ENCODE measurements around the gene DOK4.

DOK4 gene

DNA sequence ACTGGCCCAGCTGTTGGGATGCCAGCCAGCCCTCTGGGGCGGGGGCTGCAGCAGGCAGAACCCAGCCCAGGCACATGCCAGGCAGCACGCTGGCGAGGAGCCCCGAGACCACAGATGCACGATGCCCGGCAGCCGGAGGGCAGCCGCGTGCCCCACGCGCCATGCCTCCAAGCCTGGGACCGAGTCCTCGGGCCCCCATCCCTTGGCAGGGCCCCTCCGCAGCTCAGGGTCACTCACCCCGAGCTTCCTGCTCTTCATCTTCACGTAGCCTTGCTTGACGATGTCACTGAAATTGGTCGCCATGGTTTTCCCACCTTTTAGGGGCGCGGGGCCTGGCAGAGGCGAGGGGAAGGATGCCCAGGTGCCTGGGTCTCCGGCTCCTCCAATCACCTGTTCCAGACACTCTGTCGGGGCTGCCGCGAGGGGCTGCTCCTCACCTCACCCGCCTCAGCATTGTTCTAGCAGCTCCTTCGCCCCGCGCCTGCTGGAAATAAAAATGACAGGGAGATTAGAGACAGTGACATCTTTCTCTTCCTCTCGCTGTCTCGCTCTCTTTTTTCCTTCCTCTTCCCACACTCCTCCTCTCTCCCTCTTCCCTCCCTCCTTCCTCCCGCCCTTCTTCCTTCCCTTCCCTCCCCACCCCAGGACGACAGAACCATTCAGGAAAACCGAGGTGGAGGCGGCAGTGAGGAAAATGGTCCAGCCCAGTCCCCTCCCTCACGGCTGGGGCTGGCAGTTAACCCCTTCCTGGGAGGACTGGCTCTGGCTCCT is 6.9 kb downstream of the DOK4 start:
- no peak for TF ChIP-seq ZFX (IDR thresholded peaks at IDR 0.05; ENCODE audit: borderline replicate concordance)
- TF ChIP-seq, protein P1, sequence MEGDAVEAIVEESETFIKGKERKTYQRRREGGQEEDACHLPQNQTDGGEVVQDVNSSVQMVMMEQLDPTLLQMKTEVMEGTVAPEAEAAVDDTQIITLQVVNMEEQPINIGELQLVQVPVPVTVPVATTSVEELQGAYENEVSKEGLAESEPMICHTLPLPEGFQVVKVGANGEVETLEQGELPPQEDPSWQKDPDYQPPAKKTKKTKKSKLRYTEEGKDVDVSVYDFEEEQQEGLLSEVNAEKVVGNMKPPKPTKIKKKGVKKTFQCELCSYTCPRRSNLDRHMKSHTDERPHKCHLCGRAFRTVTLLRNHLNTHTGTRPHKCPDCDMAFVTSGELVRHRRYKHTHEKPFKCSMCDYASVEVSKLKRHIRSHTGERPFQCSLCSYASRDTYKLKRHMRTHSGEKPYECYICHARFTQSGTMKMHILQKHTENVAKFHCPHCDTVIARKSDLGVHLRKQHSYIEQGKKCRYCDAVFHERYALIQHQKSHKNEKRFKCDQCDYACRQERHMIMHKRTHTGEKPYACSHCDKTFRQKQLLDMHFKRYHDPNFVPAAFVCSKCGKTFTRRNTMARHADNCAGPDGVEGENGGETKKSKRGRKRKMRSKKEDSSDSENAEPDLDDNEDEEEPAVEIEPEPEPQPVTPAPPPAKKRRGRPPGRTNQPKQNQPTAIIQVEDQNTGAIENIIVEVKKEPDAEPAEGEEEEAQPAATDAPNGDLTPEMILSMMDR (IDR thresholded peaks at IDR 0.05), result no peak
- H3K27ac ChIP-seq, result peak overlapping the region; percentile 64

DNA sequence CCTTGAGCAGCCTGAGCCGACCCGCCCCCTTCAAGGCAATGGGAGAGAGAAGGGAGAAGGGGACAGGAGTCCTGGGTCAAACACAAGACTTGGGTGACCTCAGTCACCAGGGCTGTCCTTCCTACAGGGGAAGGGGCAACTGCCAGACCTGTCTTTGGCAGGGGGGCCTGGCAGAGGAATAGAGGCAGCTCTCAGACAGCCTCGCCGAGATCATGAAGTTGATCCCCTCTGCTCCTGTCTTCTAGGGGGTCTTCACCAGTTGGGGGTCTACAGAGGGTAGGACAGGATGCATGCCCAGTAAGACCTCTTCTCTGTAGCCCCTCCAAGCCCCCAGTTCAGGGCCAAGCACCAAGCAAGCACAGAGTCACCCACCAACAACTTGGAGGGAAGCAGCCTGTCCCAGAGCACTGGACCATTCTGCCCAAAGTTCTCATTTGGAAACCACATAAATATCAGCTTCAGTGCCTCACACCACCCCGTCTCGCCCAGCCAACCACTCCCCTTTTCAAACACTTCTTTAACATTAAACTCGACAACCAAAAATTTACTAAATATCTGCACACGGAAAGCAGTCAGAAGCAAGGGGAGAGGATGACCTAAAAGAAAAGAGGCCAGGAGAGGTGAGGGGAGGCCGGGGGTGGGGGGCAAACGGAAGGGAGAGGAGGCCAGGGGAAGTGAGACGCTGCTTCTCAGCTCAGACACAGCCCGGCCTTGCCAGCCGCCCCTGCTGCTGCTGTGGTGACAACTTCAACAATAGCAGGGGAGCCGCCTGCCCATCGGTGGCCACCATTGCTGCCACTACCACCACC is 7.7 kb downstream of the DOK4 start:
- TF ChIP-seq, protein P1 (IDR thresholded peaks at IDR 0.05), result no peak
- no peak for TF ChIP-seq ZFX (IDR thresholded peaks at IDR 0.05; ENCODE audit: borderline replicate concordance)
- peak overlapping the region; percentile 64; the same call in 1 of the 2 replicates for H3K27ac ChIP-seq

DNA sequence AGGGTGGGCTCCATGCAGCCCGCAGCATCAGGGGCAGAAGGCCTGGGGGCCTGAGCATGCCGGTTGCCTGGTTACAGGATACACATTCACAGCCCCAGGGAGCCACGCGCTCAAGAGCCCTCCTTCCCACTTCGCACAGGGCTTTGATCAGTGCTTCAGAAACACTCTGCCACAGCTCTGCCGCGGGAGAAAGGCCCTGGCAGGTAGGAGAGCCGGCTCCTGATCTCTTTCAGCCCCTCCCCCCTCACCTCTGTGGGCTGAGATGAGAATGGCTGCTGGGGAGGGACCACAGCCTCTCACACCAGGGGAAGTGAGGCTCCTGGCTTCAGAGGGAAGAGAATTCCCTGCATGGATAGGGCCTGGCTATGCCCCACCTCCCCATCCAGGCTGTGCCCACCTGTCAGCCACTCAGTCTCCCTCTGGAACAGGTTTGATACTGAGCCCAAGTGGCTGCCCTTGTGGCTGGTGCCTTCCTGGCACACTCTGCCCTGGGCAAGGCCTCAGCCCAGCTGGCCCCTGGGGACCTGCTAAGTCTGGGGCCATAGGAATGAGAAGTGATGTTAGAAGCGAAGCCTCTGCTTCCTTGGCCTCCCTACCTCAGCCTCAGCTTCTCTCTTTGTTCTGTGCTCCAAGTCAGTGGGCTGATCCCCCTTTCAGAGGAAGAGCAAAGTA is 8.6 kb downstream of the DOK4 start:
- TF ChIP-seq ZFX (IDR thresholded peaks at IDR 0.05; ENCODE audit: borderline replicate concordance), result no peak
- TF ChIP-seq, protein P1 (IDR thresholded peaks at IDR 0.05), result no peak

DNA sequence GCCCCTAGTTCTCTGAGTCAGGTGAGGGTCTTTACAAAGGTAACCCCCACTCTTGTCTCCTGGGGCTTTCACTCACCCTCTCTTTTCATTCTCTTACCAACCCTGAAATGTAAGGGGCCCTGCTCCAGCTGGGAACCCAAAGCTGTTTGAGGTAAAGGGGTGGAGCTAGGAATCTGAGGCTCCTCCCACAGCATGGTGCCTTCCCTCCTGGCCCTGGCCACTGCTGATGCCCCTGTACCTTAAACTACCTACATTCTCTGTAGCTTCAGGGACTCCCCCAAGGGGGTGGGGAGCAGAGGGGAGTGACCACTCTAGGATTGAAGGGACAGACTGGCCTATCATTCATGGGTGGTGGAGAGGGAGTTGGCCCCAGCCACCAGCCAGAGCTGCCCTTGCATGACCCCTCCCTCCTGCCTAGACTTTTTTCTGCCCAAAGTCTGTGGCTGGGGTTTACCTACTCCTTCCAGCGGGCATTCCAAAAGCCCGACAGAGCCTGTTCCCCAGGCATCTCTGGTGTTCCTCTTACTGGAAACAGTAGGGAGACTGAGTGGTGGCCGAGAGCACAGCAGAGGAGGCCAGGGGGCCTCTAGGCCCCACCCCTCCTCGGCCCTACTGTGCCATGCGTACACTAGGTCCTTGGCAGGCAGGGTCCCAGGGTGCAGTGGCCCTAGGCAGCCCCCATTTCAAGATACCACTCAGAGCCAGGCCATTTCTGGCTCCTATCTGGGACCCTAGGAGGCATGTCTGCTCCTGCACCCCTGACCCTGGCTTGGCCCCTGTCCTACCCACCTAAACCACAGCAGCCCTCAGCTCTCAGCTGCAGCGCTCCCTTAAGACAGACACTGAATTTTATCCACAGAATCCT is 9.5 kb downstream of the DOK4 start:
- H3K27ac ChIP-seq, result no peak overlapping the region
- no peak for TF ChIP-seq ZFX (IDR thresholded peaks at IDR 0.05; ENCODE audit: borderline replicate concordance)
- TF ChIP-seq, protein P1 (IDR thresholded peaks at IDR 0.05), result no peak

More for the DNA sequence above, 8.6 kb downstream of the DOK4 start:
- no peak overlapping the region for H3K27ac ChIP-seq

DNA sequence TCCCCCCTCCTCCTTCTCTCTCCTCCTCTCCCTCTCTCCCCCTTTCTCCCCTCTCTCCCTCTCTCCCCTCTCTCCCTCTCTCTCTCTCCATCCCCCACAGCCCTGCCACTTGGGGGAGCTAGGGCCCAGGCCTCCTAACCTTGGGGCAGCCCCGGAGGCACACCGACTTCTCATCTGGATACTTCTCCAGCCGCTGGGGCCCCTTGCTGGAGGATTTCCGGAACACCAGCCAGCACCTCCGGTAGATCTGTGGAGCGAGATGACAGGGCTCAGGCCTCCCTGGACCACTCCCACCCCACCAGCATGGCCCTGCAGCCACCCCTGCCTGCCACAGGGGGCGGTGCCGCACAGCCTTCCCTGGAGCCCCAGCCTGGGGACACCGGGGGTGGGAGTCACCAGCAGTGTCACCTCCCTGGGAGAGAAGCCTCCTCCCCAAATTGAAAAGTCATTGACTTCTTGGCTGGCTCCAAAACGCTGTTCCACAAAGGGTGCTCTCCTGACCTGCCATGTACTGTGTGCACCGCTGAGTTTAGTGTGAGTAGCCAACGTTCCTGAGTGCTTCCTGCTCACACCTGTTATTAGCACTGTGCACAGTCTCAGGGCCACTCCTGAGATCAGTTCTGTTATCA is 10.5 kb downstream of the DOK4 start:
- no peak overlapping the region for H3K27ac ChIP-seq

More for the DNA sequence above, 10.5 kb downstream of the DOK4 start:
- TF ChIP-seq, protein P1 (IDR thresholded peaks at IDR 0.05), result peak; percentile 44
- no peak for TF ChIP-seq ZFX (IDR thresholded peaks at IDR 0.05; ENCODE audit: borderline replicate concordance)

Data from 22Rv1 (cell line).